Ascending aorta (tissue), 2 donors: ENCODE data around the gene SEC14L1. TPM values are rescaled to one million over a fixed set of nuclear protein-coding genes. Genes with fewer than 3 reads are reported as not detected.

ENCODE experiments used
- DNase-seq, 2 donors: peaks; one replicate each; pipeline ENCODE4 v3.0.0-alpha.2; 2019; ENCODE audit warnings: low spot score in 2 of 2
- H3K27ac ChIP-seq, 2 donors: fragments of 200-600 bp; sonication (generic); one replicate each; pipeline ENCODE4 v1.5.1; 2016 to 2017; ENCODE audit warnings: mild to moderate bottlenecking in 1 of 2
- H3K27me3 ChIP-seq: fragments of 200-600 bp; sonication (generic); one replicate; pipeline ENCODE4 v1.5.1; 2017
- H3K36me3 ChIP-seq, 2 donors: fragments of 200-600 bp; sonication (generic); one replicate each; pipeline ENCODE4 v1.5.1; 2016
- H3K4me1 ChIP-seq, 2 donors: fragments of 200-600 bp; sonication (generic); one replicate each; pipeline ENCODE4 v1.5.1; 2016 to 2017; ENCODE audit warnings: mild to moderate bottlenecking in 1 of 2
- H3K4me3 ChIP-seq, 2 donors: fragments of 200-600 bp; sonication (generic); one replicate each; pipeline ENCODE4 v1.5.1; 2016 to 2017; ENCODE audit warnings: mild to moderate bottlenecking in 1 of 2
- H3K9me3 ChIP-seq, 2 donors: fragments of 200-600 bp; sonication (generic); one replicate each; pipeline ENCODE4 v1.5.1; 2016
- intact Hi-C: fragments of 100-400 bp; cut with DNase I; formaldehyde crosslinking; loops from one replicate; pipeline ENCODE4 v1.15.1; 2023
- total RNA-seq: library from RNA; depleted of rRNA; stranded (reverse); fragments of >200 nt; gene quantifications from one replicate; pipeline ENCODE4 v1.1.0, GENCODE V29; 2016
- TF ChIP-seq, protein P1 (sequence below), 3 experiments: fragments of 200-600 bp in 2 of 3; fragments of 450-650 bp in 1 of 3; sonication (generic) in 2 of 3; IDR thresholded peaks; one replicate each; pipeline ENCODE4 v1.5.1; 2016 to 2019; ENCODE audit warnings: antibody characterized with exemption in 3 of 3, mild to moderate bottlenecking in 1 of 3, moderate library complexity in 1 of 3

Gene SEC14L1
- total RNA-seq, 1 donor from 2014 or later, result 176 TPM

DNA sequence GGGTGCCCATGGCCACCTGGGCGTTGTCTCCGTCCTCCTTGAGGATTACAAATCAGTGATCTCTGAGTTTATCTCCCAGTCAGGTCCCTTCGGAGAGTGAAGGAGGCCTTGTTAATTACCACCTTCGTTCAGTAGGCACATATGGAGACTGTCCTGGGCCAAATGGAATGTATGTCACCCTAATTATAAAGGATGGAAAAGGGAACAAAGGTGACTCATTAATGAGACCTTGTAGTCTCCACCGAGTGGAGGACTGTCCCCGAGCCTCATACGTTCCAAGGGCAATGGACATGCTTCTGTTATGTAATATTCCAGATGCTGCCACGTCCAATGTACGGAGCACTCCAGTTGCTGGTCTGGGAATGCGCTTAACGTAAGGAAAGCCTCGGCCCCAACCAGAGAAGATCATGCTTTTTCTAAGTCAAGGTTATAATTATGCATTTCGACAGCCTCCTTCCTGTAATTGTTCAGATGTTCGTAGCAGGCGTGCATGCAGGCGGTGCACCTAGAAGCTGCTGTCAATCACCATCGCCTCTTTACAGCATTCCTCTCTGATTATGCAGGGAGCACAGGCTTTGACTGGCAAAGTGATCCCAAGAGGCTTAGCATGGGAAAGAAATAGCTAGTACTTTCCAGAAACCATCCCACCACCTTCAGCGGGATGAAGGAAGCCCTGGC lies 22.4 kb upstream of the SEC14L1 start:
- intact Hi-C loops, result no loop called here
- Histone ChIP-seq H3K9me3 (no peaks in the 10 kb centered on the region), H3K36me3 (no peaks in the 10 kb centered on the region), H3K4me3 (no peak overlapping the region), H3K27ac (no peak overlapping the region), H3K27me3 (no peaks in the 10 kb centered on the region), H3K4me1 (peaks cover 0 to 12% of the 10 kb centered on the region in 2 donors)
- DNase-seq, result no peak
- TF ChIP-seq, protein P1, sequence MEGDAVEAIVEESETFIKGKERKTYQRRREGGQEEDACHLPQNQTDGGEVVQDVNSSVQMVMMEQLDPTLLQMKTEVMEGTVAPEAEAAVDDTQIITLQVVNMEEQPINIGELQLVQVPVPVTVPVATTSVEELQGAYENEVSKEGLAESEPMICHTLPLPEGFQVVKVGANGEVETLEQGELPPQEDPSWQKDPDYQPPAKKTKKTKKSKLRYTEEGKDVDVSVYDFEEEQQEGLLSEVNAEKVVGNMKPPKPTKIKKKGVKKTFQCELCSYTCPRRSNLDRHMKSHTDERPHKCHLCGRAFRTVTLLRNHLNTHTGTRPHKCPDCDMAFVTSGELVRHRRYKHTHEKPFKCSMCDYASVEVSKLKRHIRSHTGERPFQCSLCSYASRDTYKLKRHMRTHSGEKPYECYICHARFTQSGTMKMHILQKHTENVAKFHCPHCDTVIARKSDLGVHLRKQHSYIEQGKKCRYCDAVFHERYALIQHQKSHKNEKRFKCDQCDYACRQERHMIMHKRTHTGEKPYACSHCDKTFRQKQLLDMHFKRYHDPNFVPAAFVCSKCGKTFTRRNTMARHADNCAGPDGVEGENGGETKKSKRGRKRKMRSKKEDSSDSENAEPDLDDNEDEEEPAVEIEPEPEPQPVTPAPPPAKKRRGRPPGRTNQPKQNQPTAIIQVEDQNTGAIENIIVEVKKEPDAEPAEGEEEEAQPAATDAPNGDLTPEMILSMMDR (IDR thresholded peaks at IDR 0.05), result no peak

DNA sequence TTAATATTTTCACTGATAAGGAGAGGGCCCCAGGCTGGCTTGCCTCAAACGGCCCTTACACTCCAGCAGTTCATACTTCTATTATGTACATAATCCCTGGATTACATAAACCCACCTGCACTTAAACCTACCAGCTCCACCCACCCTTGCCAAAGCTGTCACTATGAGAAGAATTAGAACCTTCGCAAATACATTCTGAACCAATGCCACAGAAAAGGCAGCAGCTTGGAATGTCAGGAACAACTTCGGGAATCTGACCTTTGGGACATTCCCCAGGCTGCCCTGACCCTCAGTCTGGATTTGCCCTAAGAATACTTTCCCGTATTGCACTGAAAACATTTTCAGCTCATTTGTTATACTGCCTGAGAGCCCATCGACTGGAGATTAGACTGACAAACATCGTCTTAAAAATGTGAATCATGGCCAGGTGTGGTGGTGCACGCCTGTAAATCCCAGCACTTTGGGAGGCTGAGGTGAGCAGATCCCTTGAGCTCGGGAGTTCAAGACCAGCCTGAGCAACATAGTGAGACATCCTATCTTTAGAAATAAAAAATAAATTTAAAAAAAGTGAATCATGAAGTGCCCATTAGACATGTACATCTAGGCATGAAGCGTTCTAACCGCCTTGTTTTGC lies 21.0 kb upstream of the SEC14L1 start:
- Histone ChIP-seq H3K9me3 (no peaks in the 10 kb centered on the region), H3K4me1 (peaks cover 0 to 20% of the 10 kb centered on the region in 2 donors), H3K4me3 (no peak overlapping the region), H3K36me3 (no peaks in the 10 kb centered on the region), H3K27me3 (no peaks in the 10 kb centered on the region), H3K27ac (no peak overlapping the region)
- DNase-seq, result no peak
- intact Hi-C loops, result no loop called here
- TF ChIP-seq, protein P1 (IDR thresholded peaks at IDR 0.05), result no peak

DNA sequence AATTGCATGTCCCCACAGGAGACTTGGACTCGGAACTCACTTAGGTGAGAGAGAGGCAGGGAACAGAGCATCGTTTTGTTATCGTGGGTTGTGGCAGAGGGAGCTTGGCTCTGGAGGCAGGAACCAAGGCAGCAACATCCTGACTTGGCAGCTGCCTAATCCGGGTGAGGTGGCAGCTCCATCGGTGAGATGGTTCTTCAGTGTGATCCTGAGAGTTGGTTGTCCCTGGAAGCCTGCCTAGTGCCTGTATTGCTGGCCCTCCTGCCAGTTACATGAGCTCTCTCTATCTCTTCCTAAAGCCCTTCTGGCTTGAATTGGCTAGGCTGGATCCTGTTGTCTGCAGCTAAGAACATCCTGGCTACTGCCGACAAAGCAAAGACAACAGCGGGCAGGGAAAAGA lies 19.9 kb upstream of the SEC14L1 start:
- Histone ChIP-seq H3K9me3 (no peaks in the 10 kb centered on the region), H3K27me3 (no peaks in the 10 kb centered on the region), H3K36me3 (no peaks in the 10 kb centered on the region), H3K4me3 (no peak overlapping the region), H3K27ac (peak overlapping the region; percentile 51 to 61), H3K4me1 (peaks cover 0 to 19% of the 10 kb centered on the region in 2 donors)
- TF ChIP-seq, protein P1 (IDR thresholded peaks at IDR 0.05), result no peak
- no peak for DNase-seq
- intact Hi-C loops, result no loop called here

DNA sequence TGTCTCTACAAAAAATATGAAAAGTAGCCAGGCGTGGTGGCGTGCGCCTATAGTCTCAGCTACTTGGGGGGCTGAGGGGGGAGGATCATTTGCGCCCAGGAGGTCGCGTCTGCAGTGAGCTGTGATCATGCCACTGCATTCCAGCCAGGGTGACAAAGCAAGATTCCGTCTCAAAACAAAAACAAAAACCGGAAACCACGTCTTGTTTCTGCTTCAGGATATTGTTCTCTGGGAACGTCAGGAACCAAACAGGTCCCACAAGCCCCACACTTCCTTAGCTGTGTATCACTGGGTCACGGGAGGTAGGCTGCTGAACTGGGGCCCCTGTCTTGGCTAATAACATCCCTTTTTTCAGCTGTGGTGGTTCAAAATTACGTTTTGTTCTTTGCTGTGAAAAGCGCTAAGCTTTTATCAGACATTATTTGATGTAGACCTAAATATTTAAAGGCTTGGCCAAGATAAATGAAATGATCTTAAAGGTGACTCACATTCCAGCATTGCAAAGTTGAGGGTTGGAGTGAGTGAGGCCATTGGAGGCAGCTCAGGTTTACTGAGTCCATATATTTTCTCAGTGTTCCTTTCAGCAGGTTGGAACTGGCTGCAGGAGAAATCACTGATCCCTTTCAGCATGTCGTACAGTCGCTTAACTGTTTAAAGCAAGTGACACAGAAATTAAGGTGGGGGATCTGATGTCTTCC lies 16.4 kb upstream of the SEC14L1 start:
- H3K27me3 ChIP-seq, result no peaks in the 10 kb centered on the region
- H3K4me3 ChIP-seq, result no peak overlapping the region
- peaks cover 0 to 15% of the 10 kb centered on the region in 2 donors for H3K4me1 ChIP-seq
- no peaks in the 10 kb centered on the region for H3K9me3 ChIP-seq
- peak overlapping the region; percentile 22 to 44 for H3K27ac ChIP-seq
- H3K36me3 ChIP-seq, result no peaks in the 10 kb centered on the region
- TF ChIP-seq, protein P1 (IDR thresholded peaks at IDR 0.05), result no peak
- intact Hi-C loops, result no loop called here
- no peak for DNase-seq

DNA sequence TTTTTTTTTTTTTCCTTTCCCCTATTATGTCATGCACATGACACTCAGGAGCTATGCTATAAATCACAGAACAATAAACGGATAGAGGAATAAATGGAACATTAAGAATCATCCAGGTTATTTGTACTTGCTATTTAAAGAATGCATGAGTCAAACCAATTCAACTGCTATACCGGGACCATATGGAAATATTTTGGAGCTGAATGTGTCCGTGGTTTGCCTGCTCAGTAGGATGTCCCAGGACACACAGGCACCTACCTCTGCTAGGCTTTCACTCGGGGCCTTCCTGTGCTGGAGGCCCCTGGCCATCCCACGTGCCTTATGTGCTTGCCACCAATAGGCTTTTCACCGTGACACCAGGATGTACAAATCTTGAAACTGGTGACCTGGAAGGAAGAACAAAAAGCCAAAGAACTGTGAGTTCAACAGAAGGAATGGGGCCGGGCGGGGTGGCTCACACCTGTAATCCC lies 15.3 kb upstream of the SEC14L1 start:
- intact Hi-C loops, result no loop called here
- Histone ChIP-seq H3K4me3 (no peak overlapping the region), H3K27me3 (no peaks in the 10 kb centered on the region), H3K27ac (peak overlapping the region in 1 of 2 donors; percentile 6), H3K4me1 (peaks cover 0 to 21% of the 10 kb centered on the region in 2 donors), H3K36me3 (no peaks in the 10 kb centered on the region), H3K9me3 (no peaks in the 10 kb centered on the region)
- TF ChIP-seq, protein P1 (IDR thresholded peaks at IDR 0.05), result no peak
- DNase-seq, result no peak
